Nucleus accumbens (tissue), 56 donors: ENCODE measurements around the gene FAM13C.

ENCODE experiments used
- DNase-seq, 56 donors: peaks; one replicate each; lab custom pipeline; 2025; lab: John Stamatoyannopoulos, UW

Gene FAM13C

GRCh38 chr10:59283456-59284091 lies 78.8 kb downstream of the FAM13C start:
- peak in 18 of 56 donors; percentile 13 to 70 (median 45) for DNase-seq

- DNase-seq: peak in 4 of 56 donors; percentile 24 to 42 (median 28)
Measured at GRCh38 chr10:59281861-59282260, 80.5 kb downstream of the FAM13C start.

GRCh38 chr10:59279991-59280505 lies 82.3 kb downstream of the FAM13C start:
- DNase-seq: no peak

- no peak for DNase-seq
Measured at GRCh38 chr10:59279476-59279875, 82.9 kb downstream of the FAM13C start.

- DNase-seq: no peak
Measured at GRCh38 chr10:59276919-59277318, 85.4 kb downstream of the FAM13C start.

GRCh38 chr10:59276133-59276532 lies 86.2 kb downstream of the FAM13C start:
- DNase-seq: no peak

- no peak for DNase-seq
Measured at GRCh38 chr10:59273445-59273844, 88.9 kb downstream of the FAM13C start.

GRCh38 chr10:59272061-59272460 lies 90.3 kb downstream of the FAM13C start:
- DNase-seq: no peak

GRCh38 chr10:59271160-59271559 lies 91.2 kb downstream of the FAM13C start:
- no peak for DNase-seq

GRCh38 chr10:59270492-59270891 lies 91.9 kb downstream of the FAM13C start:
- no peak for DNase-seq

GRCh38 chr10:59269651-59270050 lies 92.7 kb downstream of the FAM13C start:
- no peak for DNase-seq

- peak in 3 of 56 donors; percentile 19 to 33 (median 28) for DNase-seq
Measured at GRCh38 chr10:59268460-59268859, 93.9 kb downstream of the FAM13C start.

- no peak for DNase-seq
Measured at GRCh38 chr10:59266321-59266720, 96.0 kb downstream of the FAM13C start.

GRCh38 chr10:59265141-59265540 lies 97.2 kb downstream of the FAM13C start:
- DNase-seq: no peak

GRCh38 chr10:59258890-59259289 lies 103.5 kb downstream of the FAM13C start:
- no peak for DNase-seq

GRCh38 chr10:59257224-59257623 lies 105.1 kb downstream of the FAM13C start:
- no peak for DNase-seq

- DNase-seq: no peak
Measured at GRCh38 chr10:59255463-59255862, 106.9 kb downstream of the FAM13C start.

- no peak for DNase-seq
Measured at GRCh38 chr10:59252491-59252890, 109.9 kb downstream of the FAM13C start.

- no peak for DNase-seq
Measured at GRCh38 chr10:59245686-59246085, 116.7 kb downstream of the FAM13C start.

- DNase-seq: no peak
Measured at GRCh38 chr10:59244871-59245270, 117.5 kb downstream of the FAM13C start.

- DNase-seq: no peak
Measured at GRCh38 chr10:59243611-59244195, 118.6 kb downstream of the FAM13C start.

GRCh38 chr10:59242991-59243390 lies 119.4 kb downstream of the FAM13C start:
- DNase-seq: no peak
